ENCODE measurements around the gene PTCHD1.

PTCHD1 gene

DNA sequence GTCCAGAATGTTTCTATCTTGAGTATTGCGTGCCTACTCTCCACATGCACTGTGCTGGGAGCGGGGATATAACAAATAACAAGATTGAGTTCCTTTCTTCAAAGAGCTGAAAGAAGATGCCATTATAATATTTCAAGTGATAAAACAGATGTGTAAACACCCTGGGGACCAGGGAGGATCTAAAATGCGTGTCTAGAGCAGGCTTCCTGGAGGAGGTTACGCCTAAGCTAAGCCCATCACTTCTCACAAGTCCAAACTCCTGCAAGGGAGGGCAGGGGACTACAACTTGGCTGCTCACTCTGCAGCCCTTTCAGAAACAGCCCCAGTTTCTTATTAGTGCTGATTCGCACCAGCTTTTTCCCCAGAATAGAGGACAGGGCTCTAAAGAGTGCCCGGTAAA lies 21.5 kb downstream of the PTCHD1 start:
- no peak for DNase-seq (ENCODE audit: low read depth)

DNA sequence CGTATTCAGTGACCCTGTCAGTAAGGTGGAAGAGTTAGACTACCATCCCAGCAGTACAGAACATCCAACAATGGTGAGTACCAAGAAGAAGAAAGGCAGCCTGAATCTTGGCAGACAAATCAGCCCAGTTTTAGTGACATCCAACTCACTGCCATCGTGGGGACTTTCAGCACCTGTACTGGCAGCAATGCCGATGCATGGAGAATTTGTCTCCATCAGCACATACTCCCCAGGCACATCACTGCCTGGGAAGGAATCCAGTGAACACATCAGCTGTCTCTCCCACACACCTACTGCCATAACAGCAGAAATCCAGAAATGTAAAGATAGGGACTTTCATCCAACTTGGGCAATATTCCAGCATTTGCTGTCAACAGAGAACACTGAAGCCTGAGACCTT lies 29.8 kb downstream of the PTCHD1 start:
- DNase-seq (ENCODE audit: low read depth), result no peak

DNA sequence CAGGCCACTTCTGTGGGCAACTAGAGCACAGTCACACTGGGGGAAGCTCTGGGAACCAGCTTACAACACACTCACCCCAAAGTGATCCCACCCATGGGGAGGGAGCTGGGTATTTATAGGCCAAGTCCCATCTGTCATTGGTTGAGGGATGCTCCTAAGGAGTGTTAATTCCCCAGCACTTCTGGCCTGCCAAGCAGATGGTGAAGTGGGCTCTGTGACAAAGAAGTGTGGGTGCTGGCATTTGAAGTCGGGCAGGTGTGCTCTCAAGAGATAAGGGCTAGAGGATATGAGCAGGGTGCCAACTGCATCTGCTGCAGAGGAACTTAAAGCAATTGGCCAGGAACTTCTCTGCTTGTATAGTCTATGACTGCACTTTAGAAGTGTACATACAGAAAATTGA lies 30.9 kb downstream of the PTCHD1 start:
- DNase-seq (ENCODE audit: low read depth), result no peak

DNA sequence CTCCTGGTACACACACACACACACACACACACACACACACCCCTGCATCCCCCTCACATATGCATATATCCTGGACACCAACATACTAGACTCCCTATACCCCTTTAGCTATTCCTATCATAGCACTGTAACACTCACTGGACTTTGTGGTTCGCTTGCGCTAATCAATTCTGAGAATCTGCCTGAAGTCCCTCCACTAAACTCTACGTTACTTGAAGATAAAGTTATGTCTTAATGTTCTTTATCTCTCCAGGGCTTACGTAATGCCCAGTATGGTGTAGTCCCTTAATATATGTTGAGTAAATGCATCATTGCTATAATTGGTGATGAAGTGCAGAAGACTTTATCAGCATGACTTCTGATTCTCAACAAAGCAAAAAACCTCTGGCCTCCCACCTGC lies 32.3 kb downstream of the PTCHD1 start:
- DNase-seq (ENCODE audit: low read depth), result no peak

DNA sequence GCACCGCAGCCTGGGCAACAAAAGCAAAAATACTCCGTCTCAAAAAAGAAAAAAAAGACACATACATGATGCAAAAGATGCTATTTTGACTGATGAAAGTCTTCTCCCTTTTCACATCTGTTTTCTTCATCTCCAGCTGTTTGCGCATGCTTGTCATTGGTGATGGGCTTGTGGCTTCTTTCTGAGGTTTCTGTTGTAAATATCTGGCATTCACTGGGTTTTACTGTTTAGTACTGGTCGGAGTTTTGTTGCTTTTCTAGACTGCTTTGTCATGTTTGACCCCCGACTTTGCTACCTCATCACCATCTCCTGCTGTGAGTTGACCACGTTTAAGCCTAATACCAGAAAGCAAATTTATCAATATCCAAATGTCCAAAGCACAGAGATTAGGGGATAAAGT lies 34.4 kb downstream of the PTCHD1 start:
- DNase-seq (ENCODE audit: low read depth), result no peak

DNA sequence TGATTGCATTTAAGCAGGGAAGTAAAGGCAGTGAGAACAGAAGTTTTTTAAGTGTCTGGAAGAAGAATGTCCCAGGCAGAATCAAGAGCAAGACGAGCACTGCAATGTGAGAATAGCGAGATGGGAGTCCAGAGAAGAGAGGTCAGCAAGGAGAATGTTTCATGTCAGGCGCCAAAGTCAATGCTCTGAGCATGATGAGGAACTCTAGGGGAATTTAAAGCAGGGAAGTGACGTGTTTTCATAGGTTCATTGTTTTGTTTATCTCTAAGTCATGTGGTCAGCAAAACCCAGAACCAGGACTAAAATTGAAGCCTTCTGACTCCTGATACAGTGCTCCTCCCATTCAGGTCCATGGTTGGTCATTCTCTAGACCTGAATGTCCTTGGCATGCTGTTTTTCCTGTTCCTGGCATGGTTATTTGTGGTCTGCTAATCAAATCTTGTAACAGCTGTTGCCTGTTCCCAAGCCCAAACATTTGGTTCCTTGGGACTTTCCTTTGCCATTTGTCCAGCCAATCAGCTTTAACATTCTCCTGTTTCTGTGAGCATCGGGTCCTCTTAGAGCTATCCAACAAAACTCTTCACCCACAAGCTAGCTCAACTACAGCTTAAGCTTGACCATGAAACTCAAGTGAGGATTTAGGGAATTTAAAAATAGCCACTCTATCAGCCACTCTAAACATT lies 37.7 kb downstream of the PTCHD1 start:
- DNase-seq (ENCODE audit: low read depth), result no peak

DNA sequence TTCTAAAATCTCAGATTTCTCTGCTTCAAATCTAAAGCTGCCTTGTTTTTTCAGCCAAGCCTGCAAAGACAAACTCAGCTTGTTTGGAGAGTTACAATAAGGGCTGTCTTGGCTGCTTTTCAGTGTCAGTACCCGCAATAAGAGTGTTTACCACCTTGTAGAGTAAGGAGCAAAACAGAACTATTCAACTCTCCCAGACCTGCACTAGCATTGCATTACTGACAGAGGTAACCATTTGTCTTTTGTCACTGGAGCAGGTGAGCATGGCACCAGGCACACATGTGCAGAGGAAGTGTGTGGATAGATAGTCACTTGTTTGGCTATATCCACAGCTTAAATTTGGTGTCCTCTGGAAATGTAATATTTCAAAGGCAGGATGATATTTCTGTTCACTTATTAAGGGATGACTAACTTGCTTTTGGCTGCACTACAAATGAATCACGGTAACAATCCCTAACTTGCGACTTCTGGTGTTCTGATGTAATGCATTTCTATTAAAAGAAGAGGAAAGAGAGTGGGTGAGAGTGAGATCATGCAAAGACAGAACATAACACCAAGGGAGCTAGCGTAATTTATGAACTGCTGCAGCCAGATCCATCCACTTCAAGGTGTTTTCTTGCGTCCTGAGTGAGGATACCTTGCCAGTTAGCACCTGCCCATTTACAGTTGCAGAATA lies 38.6 kb downstream of the PTCHD1 start:
- peak; percentile 65 for DNase-seq (ENCODE audit: low read depth)

DNA sequence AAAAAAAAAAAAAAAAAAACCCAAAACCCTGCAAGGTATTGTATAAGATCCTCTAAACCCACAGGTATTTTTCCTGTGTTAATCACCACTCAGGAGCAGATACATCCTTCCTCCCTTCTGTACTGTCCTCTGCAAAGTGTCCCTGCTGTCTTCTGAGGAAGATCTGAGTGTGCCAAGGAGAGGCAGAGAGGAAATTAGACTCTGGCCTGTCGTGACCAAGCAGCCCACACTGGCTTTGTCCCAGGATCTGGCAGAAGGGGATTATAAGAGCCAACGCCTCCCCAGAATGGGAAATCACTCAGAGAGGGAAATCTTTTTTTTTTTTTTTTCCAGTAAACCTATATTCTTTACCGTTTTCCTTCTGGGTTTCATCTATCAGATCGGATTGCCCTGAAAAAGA lies 39.6 kb downstream of the PTCHD1 start:
- no peak for DNase-seq (ENCODE audit: low read depth)

DNA sequence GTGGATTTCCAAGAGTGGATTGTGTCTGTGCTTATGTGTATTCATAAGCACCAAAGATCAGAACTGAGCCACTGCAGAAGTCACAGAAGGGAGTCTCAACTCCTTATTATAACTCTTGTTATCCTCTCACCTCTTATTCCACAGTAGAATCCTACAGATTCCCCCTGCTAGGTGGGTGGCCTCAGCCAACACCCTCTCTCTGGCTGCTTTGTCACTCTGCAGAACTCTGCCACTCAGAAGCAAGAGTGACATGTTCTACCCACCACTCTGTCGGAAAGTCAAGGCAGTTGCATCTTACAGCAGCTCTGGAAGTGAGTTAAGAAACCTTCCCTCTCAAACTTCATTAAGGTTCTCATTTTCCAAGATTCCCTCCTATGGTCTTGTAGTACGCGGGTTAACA lies 41.9 kb downstream of the PTCHD1 start:
- no peak for DNase-seq (ENCODE audit: low read depth)

DNA sequence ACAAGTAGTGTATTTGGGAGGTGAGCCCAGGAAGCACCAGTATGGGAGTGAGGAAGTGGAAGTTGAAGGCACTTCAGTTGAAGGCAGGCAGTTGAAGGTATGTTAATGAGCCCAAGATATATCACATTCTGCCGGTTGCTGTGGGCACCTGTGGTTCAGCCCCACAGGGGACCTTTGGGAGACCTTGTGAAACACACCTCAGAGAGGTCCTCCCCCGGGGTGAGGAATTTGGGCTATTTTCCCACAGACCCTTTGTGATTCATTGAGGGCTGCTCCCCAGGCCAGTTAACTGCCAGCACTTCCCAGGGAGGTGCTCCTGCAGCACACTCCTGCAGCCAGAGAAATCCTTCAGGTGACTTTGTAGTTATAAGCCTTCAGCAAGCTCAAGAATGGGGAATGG lies 45.9 kb downstream of the PTCHD1 start:
- no peak for DNase-seq (ENCODE audit: low read depth)

DNA sequence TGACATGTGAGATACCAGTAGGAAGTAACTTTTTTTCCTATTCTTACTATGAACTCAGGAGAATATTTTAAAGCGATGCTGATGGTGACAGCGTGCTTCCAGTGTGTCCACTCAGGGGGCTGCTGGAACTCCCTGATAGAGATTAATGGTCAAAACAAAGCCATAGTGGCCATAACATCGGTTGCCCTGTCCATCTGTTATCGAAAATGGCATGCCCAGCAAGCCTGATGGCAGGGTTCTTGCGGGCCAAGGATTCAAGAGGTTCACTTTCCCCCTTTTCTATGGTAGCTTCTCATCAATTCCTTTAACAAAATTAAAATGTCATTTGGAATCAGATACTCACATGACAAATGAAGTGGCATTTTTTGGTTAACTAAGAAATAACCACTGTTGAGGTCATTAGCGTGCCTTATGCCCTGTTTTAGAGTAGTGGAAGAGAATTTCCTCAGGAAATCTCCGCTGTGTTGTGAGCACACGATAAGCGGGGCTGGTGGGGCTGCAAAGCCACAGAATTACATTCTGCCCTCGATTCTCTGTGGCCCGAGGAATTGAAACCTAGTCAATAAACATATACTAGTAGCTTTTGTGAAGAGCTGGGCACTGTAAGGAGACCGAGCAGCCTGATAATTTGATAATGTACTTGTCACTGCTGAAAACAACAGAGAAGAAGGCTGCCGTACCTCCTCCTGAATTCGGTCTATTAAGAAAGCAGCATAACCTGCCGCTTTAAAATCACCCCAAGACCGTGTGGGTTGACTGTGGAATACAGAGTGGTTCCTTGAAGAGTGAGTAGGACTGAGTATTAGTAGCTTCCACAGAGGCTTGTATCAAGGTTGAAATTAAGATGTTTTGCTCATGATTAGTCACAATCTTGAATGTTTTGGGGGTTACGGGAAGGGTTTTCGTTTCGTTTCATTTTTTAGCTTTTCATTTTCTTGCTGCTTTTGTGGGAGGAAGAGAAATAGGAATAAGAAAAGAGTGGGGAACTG lies 46.7 kb downstream of the PTCHD1 start:
- no peak for DNase-seq (ENCODE audit: low read depth)

DNA sequence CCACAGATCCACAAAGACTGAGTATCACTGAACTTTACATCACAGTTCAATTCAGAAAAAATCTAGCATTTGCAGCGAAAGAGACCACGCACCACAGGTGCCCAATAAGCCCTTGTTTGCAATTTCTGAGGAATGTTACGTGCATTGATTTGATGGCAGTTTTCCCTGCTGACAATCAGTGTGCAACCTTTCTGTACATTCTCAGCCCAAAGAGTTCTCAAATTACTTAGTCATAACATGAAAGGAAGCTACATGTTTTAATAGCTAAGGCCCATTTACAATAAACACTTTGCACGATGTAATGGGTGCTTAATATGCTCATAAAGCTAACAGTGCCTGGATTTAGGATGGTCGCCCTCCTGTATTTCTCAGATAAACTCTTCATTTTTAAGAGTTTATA lies 47.9 kb downstream of the PTCHD1 start:
- no peak for DNase-seq (ENCODE audit: low read depth)

DNA sequence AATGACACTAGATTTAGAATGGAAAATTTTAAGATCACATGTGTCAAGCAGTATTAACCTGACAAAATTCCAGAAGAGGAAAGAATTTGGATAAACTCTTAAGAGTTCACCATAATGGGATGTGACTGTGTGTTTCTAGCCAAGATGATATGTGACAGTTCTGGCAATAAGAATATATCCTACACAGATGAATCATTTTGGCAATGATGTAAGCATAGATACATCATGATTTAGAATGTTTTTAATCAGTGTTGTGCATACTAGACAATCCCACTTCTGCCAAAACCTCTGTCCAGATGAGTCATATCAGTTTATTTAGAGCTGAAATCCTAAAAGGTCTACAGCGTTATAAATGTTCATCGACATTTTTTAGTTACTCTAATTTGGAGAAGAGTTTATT lies 48.8 kb downstream of the PTCHD1 start:
- DNase-seq (ENCODE audit: low read depth), result no peak

DNA sequence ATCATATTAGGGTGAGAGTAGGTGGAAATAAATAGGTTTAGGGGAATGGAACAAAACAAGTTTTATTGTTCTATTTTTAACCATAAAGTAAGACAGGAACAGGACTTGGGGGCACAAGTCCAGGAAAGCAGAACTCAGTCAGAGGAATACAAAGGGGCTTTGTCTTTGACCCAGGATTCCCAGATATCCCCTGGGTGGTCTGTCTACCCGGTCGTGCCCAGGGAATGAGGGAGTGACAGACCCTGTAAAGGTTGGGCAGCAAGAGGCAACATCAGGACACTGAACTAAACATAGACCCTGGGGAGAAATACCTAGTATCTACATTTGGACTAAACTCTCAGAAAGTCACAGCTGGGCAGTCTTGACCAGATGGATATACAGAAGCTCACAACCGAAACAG lies 50.6 kb downstream of the PTCHD1 start:
- no peak for DNase-seq (ENCODE audit: low read depth)

DNA sequence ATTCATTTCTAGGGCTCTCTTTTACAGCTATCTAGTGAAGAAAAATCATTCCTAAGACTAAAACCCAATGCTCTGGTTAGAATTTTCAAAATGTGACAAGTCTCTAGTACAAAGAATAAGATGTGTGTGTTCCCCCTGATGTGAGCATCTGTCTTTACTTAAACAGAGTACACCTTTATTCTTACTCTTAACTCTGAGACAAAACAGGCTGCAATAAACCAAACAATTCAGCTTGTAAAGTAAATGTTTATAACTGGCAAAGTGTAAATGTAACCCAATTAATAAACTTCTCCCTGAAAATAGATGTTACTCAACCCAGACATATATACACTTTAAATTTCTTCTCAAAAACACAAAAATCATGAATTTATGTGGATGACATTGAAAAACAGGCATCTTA lies 51.6 kb downstream of the PTCHD1 start:
- DNase-seq (ENCODE audit: low read depth), result no peak

DNA sequence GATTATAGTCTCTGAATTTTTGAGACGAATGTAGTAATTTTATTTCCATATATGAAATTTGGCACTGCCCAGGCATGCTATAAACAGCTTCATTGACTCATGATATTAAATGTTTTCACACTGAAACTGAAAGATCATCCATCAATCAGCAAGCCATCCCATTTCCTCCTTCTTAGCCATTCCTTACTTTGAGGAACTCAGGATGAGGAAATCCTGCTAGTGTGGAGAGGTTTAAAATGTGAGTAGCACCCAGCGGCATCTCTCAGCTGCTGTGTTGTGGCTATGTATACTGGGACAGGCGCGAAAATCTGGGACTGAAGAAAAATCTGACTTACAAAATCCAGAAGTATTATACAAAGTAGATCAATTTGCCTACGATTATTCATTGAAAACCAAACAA lies 52.1 kb downstream of the PTCHD1 start:
- no peak for DNase-seq (ENCODE audit: low read depth)

DNA sequence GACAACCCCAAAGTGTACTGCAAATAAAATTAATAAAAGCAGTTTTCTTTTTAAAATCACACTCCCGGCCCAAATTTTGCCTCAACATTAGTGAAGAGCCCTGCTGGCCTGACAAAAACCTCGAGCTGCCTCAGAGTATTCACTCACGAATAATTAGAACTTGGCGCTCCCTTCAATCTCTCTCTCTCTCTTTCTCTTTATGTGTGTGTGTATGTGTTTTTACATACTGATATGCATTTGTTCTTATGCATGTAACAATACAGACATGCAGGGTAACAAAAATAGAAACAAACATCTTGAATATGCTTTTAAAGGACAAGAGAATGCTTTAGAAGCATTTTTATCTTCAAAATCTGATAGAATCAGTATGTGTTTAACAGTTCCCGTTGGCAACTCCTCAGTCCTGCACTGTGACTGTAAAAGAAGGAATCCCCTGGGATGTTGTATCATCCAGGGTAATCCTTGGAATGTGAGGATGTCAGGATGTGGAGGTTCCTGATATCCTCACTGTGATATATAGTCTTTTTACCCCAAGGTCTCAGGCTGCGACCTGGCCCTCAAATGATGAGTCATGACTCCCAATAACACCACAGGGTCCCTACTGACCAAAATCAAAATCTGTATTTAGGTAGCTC lies 53.0 kb downstream of the PTCHD1 start:
- no peak for DNase-seq (ENCODE audit: low read depth)

DNA sequence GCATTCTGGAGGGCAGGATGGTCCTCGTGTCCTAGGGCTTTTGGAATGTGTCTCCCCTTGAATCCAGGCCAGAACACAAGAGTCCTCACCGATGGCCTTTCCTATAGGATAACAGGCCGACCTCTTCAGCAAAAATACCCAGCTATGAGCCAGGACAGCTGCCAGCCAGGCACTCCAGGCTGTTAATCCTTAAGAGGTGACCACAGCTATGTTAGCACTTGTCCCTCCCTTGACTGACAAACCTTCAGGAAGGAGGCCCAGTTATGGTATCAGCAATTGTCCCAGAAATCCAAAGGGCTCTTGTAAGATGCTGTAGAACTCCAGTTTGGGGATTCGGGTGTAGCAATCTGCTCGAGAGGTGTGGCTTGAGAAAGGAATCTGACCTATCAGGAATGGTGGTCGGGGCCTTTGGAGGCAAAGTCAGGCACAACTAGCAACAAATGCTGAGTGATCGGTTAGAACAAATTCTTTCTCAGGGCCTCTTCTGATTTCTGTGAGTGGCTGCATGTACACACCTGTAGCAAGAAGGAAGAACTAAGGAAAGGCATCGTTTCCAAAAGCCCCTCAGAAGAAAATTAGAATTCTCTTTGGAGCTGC lies 54.6 kb downstream of the PTCHD1 start:
- no peak for DNase-seq (ENCODE audit: low read depth)

DNA sequence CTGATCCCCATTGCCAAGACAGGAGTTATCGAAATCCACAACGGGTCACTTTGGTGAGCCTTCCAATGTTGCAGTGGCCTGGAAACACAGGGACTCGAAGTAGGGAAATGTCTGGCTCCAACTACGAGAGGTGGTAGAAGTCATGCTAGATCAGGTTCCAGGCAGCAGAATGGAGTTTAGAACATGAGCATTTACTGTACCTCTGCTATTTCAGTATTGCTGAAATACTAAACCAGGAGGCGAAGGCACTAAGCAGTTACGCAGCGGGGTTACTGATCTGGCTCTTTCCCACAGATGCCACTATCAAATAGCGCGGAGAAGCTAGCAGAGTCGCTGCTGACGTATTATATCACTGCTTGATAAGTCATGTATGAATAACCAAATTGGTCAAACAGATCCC lies 56.3 kb downstream of the PTCHD1 start:
- DNase-seq (ENCODE audit: low read depth), result no peak

DNA sequence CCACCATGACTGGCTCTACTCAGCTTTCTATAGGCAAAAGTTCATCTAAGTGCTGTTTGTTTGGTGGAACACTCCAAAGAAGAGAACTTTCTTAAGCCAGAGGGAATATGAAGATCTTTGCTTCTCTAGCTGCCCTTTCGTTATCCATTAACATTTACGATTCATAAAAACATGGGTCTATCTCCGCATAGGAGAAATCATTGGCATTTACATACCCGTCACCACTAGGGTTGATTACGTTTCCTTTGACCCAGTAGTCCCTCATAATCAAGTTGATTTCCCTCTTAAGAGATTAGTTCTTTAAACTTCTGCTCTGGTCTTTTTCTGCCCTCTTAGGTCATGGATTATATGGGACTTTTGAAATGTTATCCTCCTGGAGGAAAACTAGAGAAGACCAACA lies 57.5 kb downstream of the PTCHD1 start:
- no peak for DNase-seq (ENCODE audit: low read depth)

DNA sequence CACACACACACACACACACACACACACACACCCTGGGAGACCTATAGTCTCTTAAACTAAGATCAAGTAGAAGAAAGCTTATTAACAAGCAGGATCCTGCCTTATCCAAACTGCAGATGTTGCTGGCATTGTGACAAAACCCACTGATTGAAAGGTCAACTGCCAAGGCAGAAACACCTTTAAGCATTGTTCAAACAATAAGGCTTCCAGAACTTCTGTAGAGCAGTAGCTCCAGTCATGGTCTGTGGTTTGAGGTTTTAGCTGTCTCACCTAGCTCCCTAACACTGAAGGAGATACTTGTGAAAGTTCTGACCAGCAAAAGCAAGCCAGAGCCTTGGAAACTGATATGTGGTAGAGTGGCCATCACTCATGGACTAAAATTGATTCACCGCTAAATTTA lies 59.8 kb downstream of the PTCHD1 start:
- DNase-seq (ENCODE audit: low read depth), result no peak

DNA sequence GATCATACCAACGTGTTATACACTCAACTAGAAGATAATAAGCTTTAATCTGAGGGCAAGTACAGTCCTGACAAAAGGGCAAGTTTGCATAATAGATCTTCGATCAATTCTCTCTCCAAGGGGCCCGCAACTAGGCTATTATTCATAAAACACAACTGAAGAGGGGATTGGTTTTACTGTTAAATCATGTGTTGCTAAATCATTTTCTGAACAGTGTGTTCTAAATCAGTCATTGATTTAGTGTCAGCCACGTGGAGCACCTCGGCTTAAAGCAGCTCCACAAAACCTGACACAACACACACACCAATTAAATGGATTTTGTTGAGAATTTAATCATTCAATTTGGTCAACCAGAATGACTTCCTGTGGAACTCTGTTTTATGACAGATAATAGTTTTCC lies 61.6 kb downstream of the PTCHD1 start:
- DNase-seq (ENCODE audit: low read depth), result no peak

Measured in non-pigmented ciliary epithelial cell (primary cell).